HepG2 (cell line): Measurements from ENCODE around the gene USP14. TPM values are rescaled to one million over a fixed set of nuclear protein-coding genes. Genes with fewer than 3 reads are reported as not detected.

Experiments used
- ATAC-seq: fragments of 200-7000 bp; cut with Tn5 transposase; 3 replicates; pipeline ENCODE4 v1.9.1; 2020; ENCODE audit warnings: mild to moderate bottlenecking, moderate library complexity
- BruUV-seq: library from RNA; stranded (reverse); fragments of 400-500 nt; replicated peaks from 2 replicates; lab custom pipeline; 2021; lab: Mats Ljungman, UMichigan
- CTCF ChIA-PET: fragments of 300-600 bp; formaldehyde crosslinking; extraction: SDS; loops from one replicate; lab custom pipeline; 2021; ENCODE audit warnings: low total read pairs, inconsistent platforms, low intra/inter-chr PET ratio; lab: Yijun Ruan, JAX
- POLR2A ChIA-PET: fragments of 350-600 bp; sonication (Branson Sonifier 250); formaldehyde crosslinking; loops from one replicate; lab custom pipeline; 2020; ENCODE audit warnings: antibody characterized with exemption, inconsistent platforms; lab: Yijun Ruan, JAX
- DNase-seq: peaks from one replicate; pipeline ENCODE4 v3.0.0-alpha.2; 2015; ENCODE audit warnings: low spot score
- FAIRE-seq: peaks from 3 replicates; lab custom pipeline; 2011; peaks lifted over from hg19 to GRCh38; lab: Jason Lieb, UNC
- H2AFZ ChIP-seq: one replicate; pipeline ENCODE4 v1.6.1; 2011; ENCODE audit warnings: low read length, inconsistent platforms
- H3K27ac ChIP-seq: fragments of 300-600 bp; 3 replicates; pipeline ENCODE4 v1.8.0; 2011; ENCODE audit warnings: mixed run types, mild to moderate bottlenecking, mixed read lengths, low read length, inconsistent platforms; ENCODE audit not compliant: insufficient read depth; ENCODE audit errors: extremely low read length
- H3K27me3 ChIP-seq, 2 experiments: fragments of 200-600 bp in 1 of 2; 2 replicates in 1 of 2; 3 replicates in 1 of 2; pipeline versions ENCODE4 v1.6.0 to v1.8.0; 2011; ENCODE audit warnings: low read length in 2 of 2, mild to moderate bottlenecking in 2 of 2, moderate library complexity in 2 of 2, inconsistent platforms in 1 of 2; ENCODE audit not compliant: insufficient read depth in 2 of 2, control insufficient read depth in 1 of 2
- H3K36me3 ChIP-seq, 2 experiments: fragments of 200-600 bp in 1 of 2; replicated peaks in 1 of 2; 2 replicates in 1 of 2; 3 replicates in 1 of 2; pipeline versions ENCODE4 v1.5.1 to v1.8.0; 2011; ENCODE audit warnings: low read length in 2 of 2, inconsistent platforms in 1 of 2; ENCODE audit not compliant: insufficient read depth in 2 of 2, control insufficient read depth in 1 of 2
- H3K4me1 ChIP-seq: 2 replicates; pipeline ENCODE4 v1.5.1; 2012; ENCODE audit warnings: low read length, inconsistent platforms; ENCODE audit not compliant: insufficient read depth
- H3K4me2 ChIP-seq: 2 replicates; pipeline ENCODE4 v1.6.0; 2011; ENCODE audit warnings: low read depth, low read length, inconsistent platforms
- H3K4me3 ChIP-seq, 3 experiments: fragments of 200-600 bp in 1 of 3; sonication (generic), shearing (Covaris generic) in 1 of 3; replicated peaks in 1 of 3; 2 replicates each; pipeline ENCODE4 v1.5.1; 2011 to 2016; ENCODE audit warnings: low read length in 3 of 3, inconsistent platforms in 2 of 3, low read depth in 2 of 3, mild to moderate bottlenecking in 2 of 3, control low read depth in 1 of 3, mixed read lengths in 1 of 3; ENCODE audit not compliant: insufficient read depth in 1 of 3
- H3K79me2 ChIP-seq: one replicate; pipeline ENCODE4 v1.6.1; 2011; ENCODE audit warnings: low read length, inconsistent platforms; ENCODE audit not compliant: insufficient read depth
- H3K9ac ChIP-seq: 2 replicates; pipeline ENCODE4 v1.6.0; 2011; ENCODE audit warnings: mild to moderate bottlenecking, low read depth, low read length, inconsistent platforms; ENCODE audit not compliant: insufficient read depth
- H3K9me3 ChIP-seq: 2 replicates; pipeline ENCODE4 v1.5.1; 2012; ENCODE audit warnings: mild to moderate bottlenecking, low read length
- H4K20me1 ChIP-seq: 2 replicates; pipeline ENCODE4 v1.6.0; 2011; ENCODE audit warnings: inconsistent platforms, mild to moderate bottlenecking, low read length, moderate library complexity; ENCODE audit not compliant: insufficient read depth
- CEBPB ChIP-seq: IDR thresholded peaks from 2 replicates; pipeline ENCODE4 v1.6.1; 2011; ENCODE audit warnings: low read depth, low read length, improper control_type of control experiment, borderline replicate concordance
- NR2F2 ChIP-seq: IDR thresholded peaks from 2 replicates; pipeline ENCODE4 v1.6.1; 2012; ENCODE audit warnings: low read depth, inconsistent platforms, borderline replicate concordance
- PAWR ChIP-seq: sonication (generic); formaldehyde crosslinking; IDR thresholded peaks from 2 replicates; pipeline ENCODE4 v1.4.0; 2020; ENCODE audit warnings: missing genetic modification reagents, mild to moderate bottlenecking, borderline replicate concordance
- POLR2AphosphoS2 ChIP-seq: IDR thresholded peaks from 2 replicates; pipeline ENCODE4 v1.6.1; 2011; ENCODE audit warnings: low read depth, low read length, improper control_type of control experiment
- WGBS: methylation state at CpG from one replicate; pipeline ENCODE4 v1.1.6; 2017; ENCODE audit warnings: low lambda C conversion rate; 5-methylcytosine and 5-hydroxymethylcytosine counted together
- in situ Hi-C: cut with HindIII; loops from 2 replicates; pipeline ENCODE4 v1.10.0; 2017; ENCODE audit warnings: low pct_unique_long_range_greater_than_20kb; ENCODE audit not compliant: extremely low pct_ligation_motif_present
- intact Hi-C: fragments of 100-400 bp; cut with micrococcal nuclease; formaldehyde crosslinking; loops from one replicate; pipeline ENCODE4 v1.10.0; 2022; ENCODE audit not compliant: unreplicated experiment
- microRNA-seq: library from miRNA; unstranded; fragments of <30 nt; microRNA quantifications from one replicate; pipeline ENCODE4, GENCODE V29; 2020
- polyA plus RNA-seq, 8 experiments: library from polyadenylated mRNA; depleted of rRNA in 3 of 8; stranded (reverse) in 7 of 8; unstranded in 1 of 8; fragments of >200 nt; fragmentation: Illumina TruSeq in 4 of 8; extraction: Trizol in 4 of 8; gene quantifications; 2 replicates each; pipeline versions ENCODE4 v1.2.1 to v1.2.3, GENCODE V29; 2011 to 2016; ENCODE audit warnings: low read depth in 4 of 8, missing spikeins in 1 of 8, mixed read lengths in 1 of 8; ENCODE audit not compliant: insufficient read depth in 1 of 8
- small RNA-seq, 3 experiments: library from RNA; depleted of rRNA; stranded (forward); fragments of <200 nt; gene quantifications; one replicate each; pipeline ENCODE3, GENCODE V24; 2012; ENCODE audit warnings: low read depth in 2 of 3, low replicate concordance in 1 of 3; ENCODE audit not compliant: insufficient read length in 3 of 3, insufficient read depth in 2 of 3
- total RNA-seq, 5 experiments: library from RNA; depleted of rRNA; stranded (reverse); fragments of >200 nt; fragmentation: Illumina TruSeq; extraction: Trizol; gene quantifications; 2 replicates each; pipeline ENCODE4 v1.2.3, GENCODE V29; 2016; ENCODE audit warnings: low read depth in 1 of 5
- TF ChIP-seq, protein P1 (sequence below): sonication (generic); formaldehyde crosslinking; IDR thresholded peaks from 2 replicates; pipeline ENCODE4 v1.4.0; 2020; ENCODE audit warnings: missing genetic modification reagents

USP14 gene
- total and polyA plus RNA-seq, 2 of the 13 experiments (the other 11 are each of a cell fraction or from before 2014, with no cell fraction given) = 14.7 to 16.6 TPM

DNA sequence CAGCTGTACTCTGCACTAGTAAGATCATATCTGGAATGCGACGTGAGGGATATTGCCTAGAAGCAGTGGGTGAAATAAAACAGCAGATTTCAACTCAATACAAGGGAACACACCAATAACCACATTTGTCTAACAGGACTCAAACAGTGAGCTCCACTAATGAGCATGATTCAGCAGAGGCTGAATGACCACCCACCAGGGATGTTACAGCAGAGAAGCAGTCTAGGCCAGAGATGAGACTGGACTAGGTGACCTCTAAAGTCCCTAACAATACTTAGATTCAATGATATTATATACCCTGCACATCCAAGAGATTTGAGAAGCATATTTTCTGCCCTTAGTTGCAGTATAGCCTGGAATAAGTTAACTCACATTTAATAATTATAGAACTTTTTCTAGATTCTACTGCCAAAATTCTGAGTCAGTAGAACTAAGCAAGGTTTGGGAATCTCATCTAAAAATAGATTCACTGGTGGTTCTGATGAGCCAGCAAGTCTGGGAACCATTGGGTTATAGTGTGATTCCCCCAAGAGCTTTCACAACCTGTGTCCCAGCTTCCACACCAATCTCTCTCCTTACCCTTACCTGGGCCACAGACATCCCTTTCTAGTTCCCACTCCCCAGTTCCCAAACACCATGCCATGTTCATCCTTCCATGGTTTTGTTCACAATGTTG is 103.2 kb downstream of the USP14 start:
- in situ Hi-C loops = no loop called here
- H3K27ac ChIP-seq = no peak overlapping the region
- CTCF ChIA-PET = no interaction called here
- H3K4me1 ChIP-seq = peaks cover 14% of the 10 kb centered on the region
- H3K36me3 ChIP-seq = peaks cover 5 to 64% of the 10 kb centered on the region in 2 experiments
- ATAC-seq = no peak
- H3K27me3 ChIP-seq = no peaks in the 10 kb centered on the region
- H3K9ac ChIP-seq = no peak overlapping the region
- no TSS peak for BruUV-seq
- H2AFZ ChIP-seq = no peak overlapping the region
- DNase-seq = no peak
- no peaks in the 10 kb centered on the region for H4K20me1 ChIP-seq
- FAIRE-seq = no peak
- H3K4me2 ChIP-seq = no peak overlapping the region
- H3K79me2 ChIP-seq = peaks cover 13% of the 10 kb centered on the region
- no peaks in the 10 kb centered on the region for H3K9me3 ChIP-seq
- POLR2A ChIA-PET = no interaction called here
- TF ChIP-seq, protein P1, sequence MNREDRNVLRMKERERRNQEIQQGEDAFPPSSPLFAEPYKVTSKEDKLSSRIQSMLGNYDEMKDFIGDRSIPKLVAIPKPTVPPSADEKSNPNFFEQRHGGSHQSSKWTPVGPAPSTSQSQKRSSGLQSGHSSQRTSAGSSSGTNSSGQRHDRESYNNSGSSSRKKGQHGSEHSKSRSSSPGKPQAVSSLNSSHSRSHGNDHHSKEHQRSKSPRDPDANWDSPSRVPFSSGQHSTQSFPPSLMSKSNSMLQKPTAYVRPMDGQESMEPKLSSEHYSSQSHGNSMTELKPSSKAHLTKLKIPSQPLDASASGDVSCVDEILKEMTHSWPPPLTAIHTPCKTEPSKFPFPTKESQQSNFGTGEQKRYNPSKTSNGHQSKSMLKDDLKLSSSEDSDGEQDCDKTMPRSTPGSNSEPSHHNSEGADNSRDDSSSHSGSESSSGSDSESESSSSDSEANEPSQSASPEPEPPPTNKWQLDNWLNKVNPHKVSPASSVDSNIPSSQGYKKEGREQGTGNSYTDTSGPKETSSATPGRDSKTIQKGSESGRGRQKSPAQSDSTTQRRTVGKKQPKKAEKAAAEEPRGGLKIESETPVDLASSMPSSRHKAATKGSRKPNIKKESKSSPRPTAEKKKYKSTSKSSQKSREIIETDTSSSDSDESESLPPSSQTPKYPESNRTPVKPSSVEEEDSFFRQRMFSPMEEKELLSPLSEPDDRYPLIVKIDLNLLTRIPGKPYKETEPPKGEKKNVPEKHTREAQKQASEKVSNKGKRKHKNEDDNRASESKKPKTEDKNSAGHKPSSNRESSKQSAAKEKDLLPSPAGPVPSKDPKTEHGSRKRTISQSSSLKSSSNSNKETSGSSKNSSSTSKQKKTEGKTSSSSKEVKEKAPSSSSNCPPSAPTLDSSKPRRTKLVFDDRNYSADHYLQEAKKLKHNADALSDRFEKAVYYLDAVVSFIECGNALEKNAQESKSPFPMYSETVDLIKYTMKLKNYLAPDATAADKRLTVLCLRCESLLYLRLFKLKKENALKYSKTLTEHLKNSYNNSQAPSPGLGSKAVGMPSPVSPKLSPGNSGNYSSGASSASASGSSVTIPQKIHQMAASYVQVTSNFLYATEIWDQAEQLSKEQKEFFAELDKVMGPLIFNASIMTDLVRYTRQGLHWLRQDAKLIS (CRISPR knock-in tag) = no peak
- TF ChIP-seq PAWR (CRISPR knock-in tag) (no peak), POLR2AphosphoS2 (no peak), CEBPB (no peak), NR2F2 (no peak)
- WGBS = 97% methylated on average over 2 of the region's 2 CpGs
- H3K4me3 ChIP-seq = no peak overlapping the region
- intact Hi-C loops = no loop called here

Small RNAs within 50 kb of the gene (microRNA-seq; reads per million reads assigned to microRNA genes)
- gene MIR8078 = not detected

Small RNAs within 50 kb of the gene (small RNA-seq; reads per million reads assigned to genes)
- gene MIR8078 = 0 reads per million in 3 experiments

Other genes with a start within 250 kb of the USP14 start
- 0.71 and 0.98 TPM in 2 replicates for gene TUBB8B, start 108.9 kb upstream of the USP14 start, total RNA-seq (2016; rRNA removed; fragmentation: Illumina TruSeq; extraction: Trizol)
- 4.4 and 6.7 TPM in 2 replicates for gene TUBB8B, start 108.9 kb upstream of the USP14 start, polyA plus RNA-seq (2011; rRNA removed)
- 47.3 and 56.7 TPM in 2 replicates for gene THOC1, start 109.5 kb downstream of the USP14 start, total RNA-seq (2016; rRNA removed; fragmentation: Illumina TruSeq; extraction: Trizol)
- 31.3 and 40.6 TPM in 2 replicates for gene THOC1, start 109.5 kb downstream of the USP14 start, polyA plus RNA-seq (2011; rRNA removed)